Stimulated activated CD4-positive, alpha-beta T cell treated with anti-CD3 and anti-CD28 coated beads, TNF-alpha, amount 100 ng/mL, for 1 hour (primary cell): ENCODE data around the gene NEMP2.
A peak's percentile ranks its signal among the peaks of the same experiment; 100 is the strongest.

Experiments
- DNase-seq, 3 donors: peaks; one replicate each; pipeline ENCODE4 v3.0.0-alpha.2; 2020; ENCODE audit warnings: low read depth in 3 of 3, low spot score in 1 of 3

NEMP2 gene

DNA sequence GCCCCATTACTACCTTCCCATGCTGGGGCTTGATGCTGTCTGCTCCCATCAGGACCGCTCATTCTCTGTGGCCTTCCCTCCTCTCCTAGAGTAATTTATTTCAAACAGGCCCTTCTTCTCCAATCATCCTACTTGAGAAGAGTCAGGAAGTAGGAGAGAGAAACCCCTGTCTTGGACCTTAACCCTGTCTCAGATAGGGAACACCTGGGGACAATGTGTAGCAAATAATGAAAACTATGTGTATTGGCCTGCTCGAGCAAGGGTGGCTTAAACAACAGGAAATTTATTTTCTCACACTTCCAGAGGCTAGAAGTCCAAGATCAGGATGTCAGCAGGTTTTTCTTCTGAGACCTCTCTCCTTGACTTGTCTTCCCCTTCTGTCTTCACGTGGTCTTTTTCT, 26.6 kb upstream of the NEMP2 start:
- DNase-seq, result no peak

DNA sequence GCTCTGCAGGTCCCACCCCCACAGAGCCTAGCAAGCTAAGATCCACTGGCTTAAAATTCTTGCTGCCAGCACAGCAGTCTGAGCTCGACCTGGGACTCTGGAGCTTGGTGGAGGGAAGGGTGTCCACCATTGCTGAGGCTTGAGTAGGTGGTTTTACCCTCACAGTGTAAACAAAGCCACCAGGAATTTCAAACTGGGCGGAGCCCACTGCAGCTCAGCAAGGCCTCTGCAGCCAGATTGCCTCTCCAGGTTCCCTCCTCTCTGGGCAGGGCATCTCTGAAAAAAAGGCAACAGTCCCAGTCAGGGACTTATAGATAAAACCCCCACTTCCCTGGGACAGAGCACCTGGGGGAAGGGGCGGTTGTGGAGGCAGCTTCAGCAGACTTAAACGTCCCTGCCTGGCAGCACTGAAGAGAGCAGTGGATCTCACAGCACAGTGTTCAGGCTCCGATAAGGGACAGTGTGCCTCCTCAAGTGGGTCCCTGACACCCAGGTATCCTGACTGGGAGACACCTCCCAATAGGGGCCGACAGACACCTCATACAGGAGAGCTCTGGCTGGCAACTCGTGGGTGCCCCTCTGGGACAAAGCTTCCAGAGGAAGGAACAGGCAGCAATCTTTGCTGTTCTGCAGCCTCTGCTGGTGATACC, 20.0 kb upstream of the NEMP2 start:
- no peak for DNase-seq

DNA sequence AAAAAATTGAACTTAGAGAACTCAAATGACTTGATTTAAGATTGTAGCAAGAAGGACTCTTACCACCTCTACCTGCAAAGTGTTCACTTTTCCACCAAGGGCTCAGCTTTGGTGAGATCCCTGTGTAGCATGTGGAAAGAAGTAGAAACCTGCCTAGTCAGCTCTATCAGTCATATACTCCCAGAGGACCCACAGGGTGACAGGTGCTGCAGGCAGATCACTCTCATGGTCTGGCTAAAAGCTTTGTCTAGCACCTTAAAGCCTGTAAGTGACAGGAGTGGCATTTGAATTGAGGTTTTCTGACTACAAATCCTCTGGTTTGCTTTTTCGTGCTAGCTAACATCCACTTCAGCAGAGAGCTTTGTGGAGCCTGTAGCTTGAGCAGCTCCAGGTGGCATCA, 18.7 kb upstream of the NEMP2 start:
- DNase-seq, result no peak

DNA sequence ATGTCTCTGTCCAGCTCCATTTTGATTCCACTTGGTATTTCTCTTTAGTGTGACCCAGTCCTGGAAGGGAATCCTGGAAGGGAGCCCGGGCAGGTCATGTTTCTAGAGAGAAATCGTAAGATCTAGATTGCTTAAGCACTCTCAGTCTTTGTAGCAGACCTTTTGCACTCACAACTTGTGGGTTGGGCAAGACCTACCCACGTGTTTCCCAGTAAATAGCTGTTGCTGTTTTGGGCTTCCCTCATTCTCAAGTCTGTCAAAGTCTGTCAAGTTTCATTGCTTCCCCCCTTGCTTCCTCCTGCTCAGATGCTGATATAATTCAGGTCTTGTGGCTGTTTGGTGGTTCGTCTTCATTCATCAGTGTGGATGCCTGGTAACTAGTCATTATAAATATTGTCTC, 17.4 kb upstream of the NEMP2 start:
- DNase-seq, result no peak

DNA sequence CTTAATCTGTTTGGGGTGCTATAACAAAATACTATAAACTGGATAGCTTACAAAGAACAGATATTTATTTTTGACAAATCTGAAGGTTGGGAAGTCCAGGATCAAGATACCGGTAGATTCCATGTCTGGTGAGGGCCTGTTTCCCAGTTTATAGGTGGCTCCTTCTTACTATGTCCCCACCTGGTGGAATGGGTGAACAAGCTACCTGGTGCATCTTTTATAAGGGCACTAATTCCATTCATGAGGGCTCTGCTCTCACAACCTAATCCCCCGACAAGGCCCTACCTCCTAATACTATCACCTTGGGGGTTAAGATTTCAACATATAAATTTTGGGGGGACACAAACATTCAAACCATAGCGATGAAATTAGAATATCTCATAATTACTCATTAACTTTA, 15.6 kb upstream of the NEMP2 start:
- DNase-seq, result no peak

DNA sequence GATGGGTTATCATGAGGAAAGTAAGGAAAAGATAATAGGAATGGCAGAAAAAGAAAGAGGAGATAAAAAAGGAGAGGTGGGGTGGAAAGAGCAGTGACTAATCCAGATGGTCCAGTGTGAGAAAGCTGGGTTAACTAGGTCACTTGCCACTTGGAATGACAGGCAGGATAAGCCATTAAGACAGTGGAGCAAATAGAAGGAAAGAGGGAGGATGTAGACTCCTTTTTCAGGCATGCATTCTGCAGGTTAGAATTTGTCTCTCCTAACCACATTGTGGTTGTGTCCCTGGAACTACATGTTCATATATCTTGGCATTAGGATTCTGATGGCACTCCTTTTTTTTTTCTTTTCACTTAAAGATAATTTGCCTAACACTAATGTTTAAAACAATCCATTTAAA, 13.4 kb upstream of the NEMP2 start:
- no peak for DNase-seq

DNA sequence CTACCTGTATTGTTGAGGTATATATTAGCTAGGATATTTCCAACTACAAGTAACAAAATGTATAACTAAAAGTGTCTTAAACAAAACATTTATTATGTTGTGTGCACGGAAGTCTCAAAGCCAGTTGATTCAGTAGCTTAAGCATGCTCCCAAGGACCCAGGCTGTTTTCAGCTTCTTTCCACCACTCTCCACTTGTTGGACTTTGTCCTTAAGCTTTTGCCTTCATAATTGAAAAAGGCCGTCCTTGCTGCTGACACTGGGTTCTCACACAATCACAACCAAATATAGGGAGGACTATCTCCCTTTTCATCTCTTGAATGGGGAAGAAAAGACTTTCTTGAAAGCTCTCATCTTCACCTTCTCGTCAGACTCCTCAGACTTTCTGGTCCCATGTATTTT, 12.2 kb upstream of the NEMP2 start:
- DNase-seq, result no peak

DNA sequence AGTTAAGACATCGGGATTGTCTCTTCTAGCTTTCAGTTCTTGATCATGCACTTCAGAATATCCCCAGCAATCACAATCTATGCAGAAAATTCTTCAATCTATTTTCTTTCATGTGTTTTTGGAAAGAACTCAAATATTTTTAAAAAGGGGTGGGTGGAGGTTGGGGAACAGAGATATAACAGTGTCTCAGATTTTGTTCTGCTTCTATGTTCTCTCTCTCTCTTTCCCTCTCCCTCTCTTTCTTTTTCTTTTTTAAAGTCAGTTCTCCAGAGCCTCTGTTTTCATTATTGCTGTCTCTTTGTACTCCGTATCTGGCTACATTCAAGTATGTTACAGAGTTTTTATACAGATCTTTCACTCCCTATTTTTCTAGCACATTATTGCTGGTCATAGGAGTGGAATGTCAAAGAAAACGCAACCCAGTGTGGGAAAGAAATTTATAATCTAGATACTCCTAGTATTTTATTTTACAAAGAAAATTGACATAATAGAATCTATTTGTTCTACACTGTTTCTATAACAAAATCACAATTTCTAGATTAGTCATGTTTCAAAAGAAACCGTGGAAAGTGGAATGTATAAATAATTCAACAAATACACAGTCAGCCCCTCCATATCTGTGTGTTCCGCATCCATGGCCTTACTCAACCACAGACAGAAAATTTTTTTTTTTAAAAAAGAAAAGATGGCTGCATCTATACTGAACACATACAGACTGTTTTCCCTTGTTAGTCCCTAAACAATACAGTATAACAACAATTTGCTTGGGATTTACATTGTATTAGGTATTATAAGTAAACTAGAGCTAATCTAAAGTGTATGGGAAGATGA, 11.2 kb upstream of the NEMP2 start:
- no peak for DNase-seq

DNA sequence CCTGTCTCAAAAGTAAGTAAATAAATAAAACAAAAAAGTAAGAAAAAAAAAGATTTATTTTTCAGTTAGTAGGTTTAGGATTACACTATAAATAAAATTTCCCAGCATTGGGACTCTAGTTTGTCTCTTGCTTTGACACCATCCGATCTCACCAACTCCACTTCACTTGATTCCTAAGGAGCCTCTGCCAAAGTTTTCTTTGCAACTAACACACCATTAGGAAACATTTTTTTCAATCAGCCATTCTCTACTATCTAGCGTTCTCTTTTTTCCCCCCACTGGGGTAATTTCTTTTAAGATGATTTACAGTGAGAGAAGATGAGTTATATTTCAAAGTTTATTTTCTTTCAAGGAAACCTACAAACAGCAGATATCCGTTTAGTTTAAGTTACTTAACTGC, 10.6 kb upstream of the NEMP2 start:
- no peak for DNase-seq

DNA sequence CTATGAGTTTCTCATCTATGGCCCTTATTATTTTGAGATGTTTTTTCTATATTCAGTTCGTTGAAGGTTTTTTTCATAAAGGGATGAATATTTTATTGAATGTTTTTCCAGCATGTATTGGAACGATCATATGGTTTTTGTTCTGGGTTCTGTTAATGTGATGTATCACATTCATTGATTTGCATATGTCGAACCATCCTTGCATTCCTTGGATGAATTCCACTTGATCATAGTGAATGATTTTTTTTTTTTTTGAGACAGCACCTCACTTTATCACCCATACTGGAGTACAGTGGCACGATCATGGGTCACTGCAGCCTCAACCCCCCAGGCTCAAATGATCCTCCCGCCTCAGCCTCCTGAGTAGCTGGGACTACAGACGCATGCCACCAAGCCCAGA, 5.5 kb upstream of the NEMP2 start:
- DNase-seq, result no peak

DNA sequence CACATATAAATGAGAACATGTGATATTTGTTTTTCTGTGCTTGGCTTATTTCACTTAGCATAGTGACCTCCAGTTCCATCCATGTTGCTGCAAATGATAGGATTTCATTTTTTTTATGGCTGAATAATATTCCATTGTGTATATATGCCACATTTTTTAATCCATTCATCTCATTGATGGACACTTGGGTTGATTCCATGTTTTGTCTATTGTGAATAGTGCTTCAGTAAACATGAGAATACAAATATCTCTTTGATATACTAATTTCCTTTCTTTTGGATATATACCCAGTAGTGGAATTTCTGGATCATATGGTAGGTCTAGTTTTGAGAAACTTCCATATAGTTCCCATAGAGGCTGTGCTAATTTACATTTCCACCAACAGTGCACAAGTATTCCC, 3.7 kb upstream of the NEMP2 start:
- no peak for DNase-seq

DNA sequence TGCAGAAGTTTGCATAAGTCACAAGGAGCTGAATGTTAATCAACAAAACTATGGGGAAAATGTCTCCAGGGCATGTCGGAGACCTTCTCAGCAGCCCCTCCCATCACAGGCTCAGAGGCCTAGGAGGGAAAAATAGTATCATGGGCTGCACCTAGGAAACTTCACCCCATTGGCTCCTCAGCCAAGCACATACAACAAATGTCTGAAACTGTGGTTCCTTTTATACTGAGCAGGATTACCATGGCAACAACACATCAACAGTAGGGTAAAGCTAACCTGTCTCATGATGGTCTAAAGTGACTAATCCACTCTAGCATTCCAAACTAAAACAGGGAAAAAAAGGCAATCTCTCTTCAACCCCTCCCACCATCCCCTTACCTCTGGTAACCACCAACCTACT, 3.2 kb upstream of the NEMP2 start:
- no peak for DNase-seq

DNA sequence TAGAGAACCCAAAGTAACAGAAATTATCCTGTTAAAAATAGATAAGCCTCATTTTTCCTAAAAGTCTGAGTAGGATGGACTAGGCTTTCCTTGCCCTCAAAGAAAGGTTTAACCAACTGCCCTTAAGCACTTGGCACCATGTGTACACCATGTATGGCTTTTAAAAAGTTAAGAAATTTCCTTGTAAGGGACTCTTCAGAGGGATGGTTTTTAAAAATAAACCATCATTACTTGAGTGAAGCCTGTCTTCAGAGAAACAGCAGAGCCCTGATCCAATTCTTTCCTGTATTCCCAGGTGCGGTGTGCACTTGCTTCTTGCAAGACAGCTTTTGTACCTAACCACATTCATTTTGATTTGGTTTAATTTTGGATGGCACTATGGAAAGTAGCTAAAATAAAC, 1.1 kb upstream of the NEMP2 start:
- DNase-seq, result no peak

DNA sequence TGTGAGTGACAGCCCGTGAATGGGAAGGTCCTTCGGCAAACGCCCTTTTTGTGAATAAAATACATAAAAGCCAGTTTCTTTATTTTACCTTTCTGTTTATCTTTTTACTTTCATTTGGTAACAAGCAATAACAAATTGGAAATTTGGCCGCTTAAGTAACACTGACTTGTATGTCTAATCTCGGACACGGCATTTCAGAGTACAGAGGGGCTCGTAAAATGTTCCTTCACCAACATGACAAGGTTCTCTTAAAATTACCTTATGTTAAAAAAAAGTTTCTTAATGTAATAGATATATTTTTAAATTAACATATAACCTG, 558 bp upstream of the NEMP2 start:
- DNase-seq, result no peak

DNA sequence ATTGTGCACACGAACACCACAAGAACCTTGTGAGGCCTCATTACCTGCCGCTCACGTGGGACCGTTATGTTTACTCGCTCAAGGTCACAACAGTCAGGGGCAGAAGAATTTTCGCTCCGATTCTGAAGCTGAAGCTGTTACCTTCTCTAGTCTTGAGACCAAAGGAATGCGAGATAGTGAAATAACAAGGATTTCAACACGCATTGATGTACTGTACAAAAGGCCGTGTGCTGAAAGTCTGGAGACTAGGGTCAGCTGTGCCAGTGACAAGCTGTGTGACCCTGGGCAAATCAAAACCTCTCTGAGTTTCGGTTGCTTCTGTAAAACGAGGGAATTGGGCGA, 583 bp downstream of the NEMP2 start:
- DNase-seq, result peak in 2 of 3 donors; percentile 17 to 29

DNA sequence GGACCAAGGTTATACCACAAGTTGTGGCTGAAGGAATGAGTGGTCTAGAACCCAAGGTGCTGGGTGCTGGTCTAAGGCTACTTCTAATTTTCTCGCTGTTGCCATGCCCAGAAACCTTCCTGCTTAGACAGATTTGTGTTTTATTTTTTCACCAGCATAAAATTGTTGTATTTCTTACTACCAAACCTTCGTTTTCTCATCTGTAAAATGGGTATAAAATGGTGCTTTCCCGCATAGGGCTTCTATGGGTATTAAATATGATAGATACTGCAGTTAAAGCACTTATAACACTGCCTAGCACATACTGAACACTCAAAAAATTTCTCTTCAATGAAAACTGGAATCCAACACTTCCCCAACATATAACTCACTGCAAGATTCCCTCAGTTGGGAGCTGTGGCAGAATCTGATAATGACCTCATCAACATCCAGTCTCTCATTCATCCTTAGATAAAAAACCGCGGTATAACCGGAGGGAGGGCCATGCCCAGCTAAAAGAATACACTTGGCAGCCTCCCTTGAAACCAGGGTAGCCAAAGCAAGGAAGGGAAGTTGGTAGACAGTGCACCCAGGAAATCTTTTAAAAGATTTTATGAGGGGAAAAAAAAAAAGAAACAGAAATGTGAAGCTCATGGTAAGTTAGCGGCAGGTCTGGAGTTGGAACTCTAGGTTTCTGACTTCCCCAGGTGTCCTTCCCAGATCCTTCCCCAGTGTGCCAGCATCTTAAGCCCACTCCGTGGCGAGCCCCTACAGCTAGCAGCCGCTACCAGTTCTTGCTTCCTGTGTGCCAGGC, 1.2 kb downstream of the NEMP2 start:
- peak in 1 of 3 donors; percentile 29 for DNase-seq

DNA sequence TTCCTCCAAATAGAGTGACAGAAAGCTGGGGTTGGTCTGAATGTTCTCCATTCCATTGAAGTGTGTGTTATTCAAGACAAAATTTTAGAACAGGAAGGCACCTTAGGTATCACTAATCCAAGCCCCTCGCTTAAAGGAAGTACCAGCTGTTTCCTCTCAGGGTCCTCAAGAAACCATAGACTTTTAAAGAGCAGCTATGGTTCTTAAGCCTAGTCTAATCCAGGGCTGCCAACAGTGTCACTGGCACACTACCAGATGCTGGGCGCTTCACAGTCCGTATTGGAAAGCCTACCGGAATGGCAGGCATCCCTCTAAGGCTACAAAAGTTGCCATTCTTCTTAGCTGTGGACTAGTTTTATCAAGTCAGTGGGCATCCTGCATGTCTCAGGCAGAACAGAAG, 1.9 kb downstream of the NEMP2 start:
- no peak for DNase-seq

DNA sequence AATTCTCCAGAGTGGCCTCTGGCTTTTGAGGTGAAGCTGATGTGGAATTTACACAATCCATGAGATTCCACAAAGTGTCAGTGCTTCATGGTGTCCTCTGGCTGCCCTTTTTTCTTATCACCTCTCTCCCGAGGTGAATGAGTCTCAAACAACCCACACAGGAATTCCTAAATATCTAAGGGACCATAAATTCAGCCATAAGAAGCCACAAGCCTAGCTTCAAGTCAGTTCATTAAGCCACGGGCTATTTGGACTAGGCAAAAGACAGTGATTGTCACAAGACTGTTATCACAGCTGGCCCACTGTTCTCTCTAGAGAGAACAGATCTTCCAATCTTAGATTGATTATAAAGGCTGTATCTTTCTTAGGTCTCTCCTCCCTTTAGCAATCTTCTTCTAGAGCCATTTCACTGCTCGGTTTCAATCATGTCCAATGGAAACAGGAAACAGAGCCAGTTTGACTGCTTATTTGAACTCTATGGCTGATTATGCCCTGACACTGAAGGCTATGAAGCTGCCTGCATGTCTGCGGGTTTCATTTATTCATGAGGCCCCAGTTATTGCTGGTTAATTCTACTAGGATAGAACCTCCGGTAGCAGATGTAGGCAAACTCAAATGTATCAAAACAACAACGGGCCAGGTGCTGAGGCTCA, 4.1 kb downstream of the NEMP2 start:
- DNase-seq, result no peak

DNA sequence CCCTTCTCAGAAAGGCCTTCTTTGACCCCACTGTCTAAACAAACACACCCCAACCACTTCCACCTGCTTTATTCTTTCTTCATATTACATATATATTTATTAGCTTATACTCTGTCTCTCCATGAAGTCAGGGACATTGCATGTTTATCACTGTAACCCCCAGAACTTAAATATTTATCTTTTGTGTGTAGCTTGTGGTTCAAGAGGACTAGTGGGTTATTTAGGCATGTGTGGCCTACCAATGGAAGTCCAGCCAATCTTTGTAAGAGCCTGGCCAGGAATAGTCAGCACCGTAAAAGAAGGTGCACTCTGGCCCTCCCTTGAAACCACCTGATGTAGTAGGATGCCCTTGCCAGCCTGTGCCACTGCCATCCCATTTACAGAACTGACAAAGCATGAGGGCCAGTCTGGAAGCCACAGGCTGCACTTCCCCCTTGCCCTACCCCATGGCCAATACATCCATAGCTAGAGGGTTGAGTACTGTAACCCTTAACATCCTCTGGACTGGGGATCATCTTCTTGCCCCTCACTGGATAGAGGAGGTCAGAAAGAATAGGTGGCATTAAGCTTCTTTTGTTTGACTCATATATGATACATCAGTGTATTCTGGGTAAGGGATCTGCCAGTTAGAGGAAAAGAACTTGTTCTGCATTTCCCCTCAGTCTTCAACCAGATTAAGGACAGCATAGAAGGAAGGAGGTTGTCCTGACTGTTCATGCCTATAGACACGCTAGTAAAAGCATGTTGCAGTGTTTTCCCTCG, 4.9 kb downstream of the NEMP2 start:
- no peak for DNase-seq

DNA sequence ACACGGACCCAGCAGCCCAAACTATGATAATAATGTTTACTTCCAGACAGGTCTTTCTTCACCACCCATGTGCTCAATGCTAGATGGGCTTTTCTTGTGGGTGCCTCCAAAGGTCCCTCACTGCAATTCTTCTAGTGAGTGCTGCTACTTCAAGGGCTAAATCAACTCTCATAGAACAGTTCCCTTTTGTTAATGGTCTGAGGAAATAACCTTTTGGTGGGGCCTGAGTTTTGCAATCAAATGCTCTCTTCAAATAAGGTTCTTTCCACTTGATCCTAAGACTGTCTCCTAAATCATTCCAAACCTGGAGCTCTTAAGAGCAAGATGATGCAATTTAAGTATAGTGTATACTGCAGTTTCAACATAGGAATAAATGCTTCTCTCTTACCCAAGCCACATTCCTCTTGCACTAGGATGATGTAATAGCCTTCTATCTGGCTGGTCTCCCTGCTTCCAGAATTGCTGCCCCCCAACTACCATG, 6.0 kb downstream of the NEMP2 start:
- no peak for DNase-seq

DNA sequence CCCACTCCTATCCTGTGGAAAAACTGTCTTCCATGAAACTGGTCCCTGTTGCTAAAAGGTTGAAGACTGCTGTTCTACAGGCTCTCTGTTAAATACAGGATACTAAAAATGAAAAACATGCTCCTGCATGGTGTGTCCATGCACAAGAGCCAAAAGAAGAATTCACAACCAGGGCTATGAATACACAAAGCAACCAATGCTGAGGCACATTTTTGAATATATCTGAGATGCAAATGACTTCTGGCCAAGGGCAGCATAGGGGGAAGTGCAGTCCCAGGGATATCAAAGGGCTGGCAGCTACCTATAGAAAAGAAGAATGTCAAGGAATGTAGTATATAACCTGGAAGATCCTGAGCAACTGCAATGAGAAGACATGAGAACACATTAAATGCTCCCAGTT, 6.6 kb downstream of the NEMP2 start:
- no peak for DNase-seq
